DMS53 (cell line): ENCODE data around the gene RAB26.
A peak's percentile ranks its signal among the peaks of the same experiment; 100 is the strongest.
"Not testable (repeated sequence)": the region's sequence is repeated elsewhere in the genome, so short reads cannot be mapped to it uniquely, and the experiment has no call there.

ENCODE experiments used
- DNase-seq: peaks from one replicate; lab custom pipeline; 2025; lab: John Stamatoyannopoulos, UW

RAB26 gene

GRCh38 chr16:2147981-2148671 is at the start of gene RAB26:
RAB26 (plus strand) TSS chr16:2148625; CDS start chr16:2148784, 159 bp downstream.
- DNase-seq: peak; percentile 97

- not testable (repeated sequence) for DNase-seq
These were observed 46.8 kb upstream of the RAB26 start for GRCh38 chr16:2101581-2101980.

- DNase-seq: no peak
These were observed 46.0 kb upstream of the RAB26 start for GRCh38 chr16:2102471-2102870.

- not testable (repeated sequence) for DNase-seq
These were observed 44.0 kb upstream of the RAB26 start for GRCh38 chr16:2104464-2104863.

- not testable (repeated sequence) for DNase-seq
These were observed 43.1 kb upstream of the RAB26 start for GRCh38 chr16:2105291-2105690.

- not testable (repeated sequence) for DNase-seq
These were observed 42.7 kb upstream of the RAB26 start for GRCh38 chr16:2105769-2106168.

GRCh38 chr16:2106211-2106610 is 42.2 kb upstream of the RAB26 start:
- not testable (repeated sequence) for DNase-seq

GRCh38 chr16:2107121-2107790 is 41.2 kb upstream of the RAB26 start:
- not testable (repeated sequence) for DNase-seq

GRCh38 chr16:2107791-2108125 is 40.7 kb upstream of the RAB26 start:
- not testable (repeated sequence) for DNase-seq

- not testable (repeated sequence) for DNase-seq
These were observed 39.8 kb upstream of the RAB26 start for GRCh38 chr16:2108446-2109270.

- not testable (repeated sequence) for DNase-seq
These were observed 39.2 kb upstream of the RAB26 start for GRCh38 chr16:2109271-2109580.

- DNase-seq: not testable (repeated sequence)
These were observed 38.6 kb upstream of the RAB26 start for GRCh38 chr16:2109872-2110271.

- not testable (repeated sequence) for DNase-seq
These were observed 38.0 kb upstream of the RAB26 start for GRCh38 chr16:2110332-2111008.

- DNase-seq: not testable (repeated sequence)
These were observed 37.4 kb upstream of the RAB26 start for GRCh38 chr16:2111009-2111353.

GRCh38 chr16:2111412-2112335 is 36.8 kb upstream of the RAB26 start:
- not testable (repeated sequence) for DNase-seq

- DNase-seq: not testable (repeated sequence)
These were observed 35.8 kb upstream of the RAB26 start for GRCh38 chr16:2112539-2113106.

- not testable (repeated sequence) for DNase-seq
These were observed 34.2 kb upstream of the RAB26 start for GRCh38 chr16:2114225-2114624.

- DNase-seq: not testable (repeated sequence)
These were observed 33.4 kb upstream of the RAB26 start for GRCh38 chr16:2114885-2115590.

GRCh38 chr16:2115591-2115973 is 32.8 kb upstream of the RAB26 start:
- DNase-seq: no peak

- not testable (repeated sequence) for DNase-seq
These were observed 32.0 kb upstream of the RAB26 start for GRCh38 chr16:2116428-2116827.
